HEK293 (cell line): Measurements from ENCODE around the gene MVB12B.

ENCODE experiments used
- MZF1 ChIP-seq: fragments of 450-650 bp; formaldehyde crosslinking; IDR thresholded peaks from 2 replicates; pipeline ENCODE4 v1.5.1; 2017; ENCODE audit warnings: missing biosample characterization, missing genetic modification characterization, borderline replicate concordance
- REPIN1 ChIP-seq: fragments of 450-650 bp; formaldehyde crosslinking; IDR thresholded peaks from 2 replicates; pipeline ENCODE4 v1.5.1; 2017; ENCODE audit warnings: missing biosample characterization, missing genetic modification characterization, low read depth
- SP2 ChIP-seq: fragments of 450-650 bp; formaldehyde crosslinking; IDR thresholded peaks from 2 replicates; pipeline ENCODE4 v1.5.1; 2016; ENCODE audit warnings: missing biosample characterization, missing genetic modification characterization
- ZFP69B ChIP-seq: fragments of 450-650 bp; formaldehyde crosslinking; IDR thresholded peaks from 2 replicates; pipeline ENCODE4 v1.5.1; 2016; ENCODE audit warnings: missing biosample characterization, missing genetic modification characterization
- ZNF175 ChIP-seq: fragments of 450-650 bp; formaldehyde crosslinking; IDR thresholded peaks from 2 replicates; pipeline ENCODE4 v1.5.1; 2016; ENCODE audit warnings: missing biosample characterization, missing genetic modification characterization
- ZNF335 ChIP-seq: fragments of 450-650 bp; formaldehyde crosslinking; conservative IDR thresholded peaks from 2 replicates; pipeline ENCODE4 v1.5.1; 2016; ENCODE audit warnings: missing biosample characterization, missing genetic modification characterization
- ZNF624 ChIP-seq: fragments of 450-650 bp; formaldehyde crosslinking; IDR thresholded peaks from 2 replicates; pipeline ENCODE4 v1.5.1; 2017; ENCODE audit warnings: missing biosample characterization, missing genetic modification characterization
- ZNF654 ChIP-seq: fragments of 450-650 bp; formaldehyde crosslinking; IDR thresholded peaks from 2 replicates; pipeline ENCODE4 v1.5.1; 2016; ENCODE audit warnings: low read depth, missing biosample characterization, missing genetic modification characterization
- TF ChIP-seq, protein P1 (sequence below): fragments of 450-650 bp; formaldehyde crosslinking; IDR thresholded peaks from 2 replicates; pipeline ENCODE4 v1.5.1; 2016; ENCODE audit warnings: missing biosample characterization, missing genetic modification characterization, low read depth
- TF ChIP-seq, protein P2 (sequence below): fragments of 450-650 bp; formaldehyde crosslinking; IDR thresholded peaks from 2 replicates; pipeline ENCODE4 v1.5.1; 2016; ENCODE audit warnings: missing biosample characterization, missing genetic modification characterization
- TF ChIP-seq, protein P3 (sequence below): fragments of 450-650 bp; formaldehyde crosslinking; IDR thresholded peaks from 2 replicates; pipeline ENCODE4 v1.5.1; 2016; ENCODE audit warnings: missing biosample characterization, missing genetic modification characterization
- TF ChIP-seq, protein P4 (sequence below): fragments of 450-650 bp; formaldehyde crosslinking; IDR thresholded peaks from 2 replicates; pipeline ENCODE4 v1.5.1; 2016; ENCODE audit warnings: missing biosample characterization, missing genetic modification characterization
- TF ChIP-seq, protein P5 (sequence below): fragments of 450-650 bp; formaldehyde crosslinking; IDR thresholded peaks from 2 replicates; pipeline ENCODE4 v1.5.1; 2016; ENCODE audit warnings: missing biosample characterization, missing genetic modification characterization

DNA sequence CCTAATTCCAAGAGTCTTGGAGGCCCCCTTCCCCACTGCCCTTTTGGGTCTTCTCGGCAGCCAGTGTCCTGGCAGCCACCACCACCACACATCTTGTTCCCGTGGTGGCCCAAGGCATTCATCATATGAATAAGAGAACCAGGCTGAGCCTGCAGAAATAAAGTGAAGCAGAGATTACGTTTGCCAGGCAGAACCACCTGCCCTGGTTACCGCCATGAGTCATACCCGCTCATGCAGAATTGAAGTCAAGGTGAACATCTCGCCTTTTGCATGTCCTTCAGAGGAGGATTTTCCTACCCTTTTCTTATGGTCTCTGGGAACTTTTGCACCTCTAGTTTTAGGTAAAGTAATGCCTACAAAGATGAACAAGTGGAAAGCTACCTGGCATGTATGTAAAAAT, 167.6 kb downstream of the MVB12B start:
- TF ChIP-seq REPIN1 (no peak), ZFP69B (tag by site-specific recombination) (no peak), MZF1 (tag by site-specific recombination) (no peak), SP2 (tag by site-specific recombination) (no peak), ZNF654 (tag by site-specific recombination) (no peak), ZNF175 (no peak), ZNF624 (tag by site-specific recombination) (no peak), ZNF335 (tag by site-specific recombination) (no peak)
- TF ChIP-seq, protein P1, sequence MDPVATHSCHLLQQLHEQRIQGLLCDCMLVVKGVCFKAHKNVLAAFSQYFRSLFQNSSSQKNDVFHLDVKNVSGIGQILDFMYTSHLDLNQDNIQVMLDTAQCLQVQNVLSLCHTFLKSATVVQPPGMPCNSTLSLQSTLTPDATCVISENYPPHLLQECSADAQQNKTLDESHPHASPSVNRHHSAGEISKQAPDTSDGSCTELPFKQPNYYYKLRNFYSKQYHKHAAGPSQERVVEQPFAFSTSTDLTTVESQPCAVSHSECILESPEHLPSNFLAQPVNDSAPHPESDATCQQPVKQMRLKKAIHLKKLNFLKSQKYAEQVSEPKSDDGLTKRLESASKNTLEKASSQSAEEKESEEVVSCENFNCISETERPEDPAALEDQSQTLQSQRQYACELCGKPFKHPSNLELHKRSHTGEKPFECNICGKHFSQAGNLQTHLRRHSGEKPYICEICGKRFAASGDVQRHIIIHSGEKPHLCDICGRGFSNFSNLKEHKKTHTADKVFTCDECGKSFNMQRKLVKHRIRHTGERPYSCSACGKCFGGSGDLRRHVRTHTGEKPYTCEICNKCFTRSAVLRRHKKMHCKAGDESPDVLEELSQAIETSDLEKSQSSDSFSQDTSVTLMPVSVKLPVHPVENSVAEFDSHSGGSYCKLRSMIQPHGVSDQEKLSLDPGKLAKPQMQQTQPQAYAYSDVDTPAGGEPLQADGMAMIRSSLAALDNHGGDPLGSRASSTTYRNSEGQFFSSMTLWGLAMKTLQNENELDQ (tag by site-specific recombination): no peak
- TF ChIP-seq, protein P2, sequence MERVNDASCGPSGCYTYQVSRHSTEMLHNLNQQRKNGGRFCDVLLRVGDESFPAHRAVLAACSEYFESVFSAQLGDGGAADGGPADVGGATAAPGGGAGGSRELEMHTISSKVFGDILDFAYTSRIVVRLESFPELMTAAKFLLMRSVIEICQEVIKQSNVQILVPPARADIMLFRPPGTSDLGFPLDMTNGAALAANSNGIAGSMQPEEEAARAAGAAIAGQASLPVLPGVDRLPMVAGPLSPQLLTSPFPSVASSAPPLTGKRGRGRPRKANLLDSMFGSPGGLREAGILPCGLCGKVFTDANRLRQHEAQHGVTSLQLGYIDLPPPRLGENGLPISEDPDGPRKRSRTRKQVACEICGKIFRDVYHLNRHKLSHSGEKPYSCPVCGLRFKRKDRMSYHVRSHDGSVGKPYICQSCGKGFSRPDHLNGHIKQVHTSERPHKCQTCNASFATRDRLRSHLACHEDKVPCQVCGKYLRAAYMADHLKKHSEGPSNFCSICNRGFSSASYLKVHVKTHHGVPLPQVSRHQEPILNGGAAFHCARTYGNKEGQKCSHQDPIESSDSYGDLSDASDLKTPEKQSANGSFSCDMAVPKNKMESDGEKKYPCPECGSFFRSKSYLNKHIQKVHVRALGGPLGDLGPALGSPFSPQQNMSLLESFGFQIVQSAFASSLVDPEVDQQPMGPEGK: no peak
- TF ChIP-seq, protein P3, sequence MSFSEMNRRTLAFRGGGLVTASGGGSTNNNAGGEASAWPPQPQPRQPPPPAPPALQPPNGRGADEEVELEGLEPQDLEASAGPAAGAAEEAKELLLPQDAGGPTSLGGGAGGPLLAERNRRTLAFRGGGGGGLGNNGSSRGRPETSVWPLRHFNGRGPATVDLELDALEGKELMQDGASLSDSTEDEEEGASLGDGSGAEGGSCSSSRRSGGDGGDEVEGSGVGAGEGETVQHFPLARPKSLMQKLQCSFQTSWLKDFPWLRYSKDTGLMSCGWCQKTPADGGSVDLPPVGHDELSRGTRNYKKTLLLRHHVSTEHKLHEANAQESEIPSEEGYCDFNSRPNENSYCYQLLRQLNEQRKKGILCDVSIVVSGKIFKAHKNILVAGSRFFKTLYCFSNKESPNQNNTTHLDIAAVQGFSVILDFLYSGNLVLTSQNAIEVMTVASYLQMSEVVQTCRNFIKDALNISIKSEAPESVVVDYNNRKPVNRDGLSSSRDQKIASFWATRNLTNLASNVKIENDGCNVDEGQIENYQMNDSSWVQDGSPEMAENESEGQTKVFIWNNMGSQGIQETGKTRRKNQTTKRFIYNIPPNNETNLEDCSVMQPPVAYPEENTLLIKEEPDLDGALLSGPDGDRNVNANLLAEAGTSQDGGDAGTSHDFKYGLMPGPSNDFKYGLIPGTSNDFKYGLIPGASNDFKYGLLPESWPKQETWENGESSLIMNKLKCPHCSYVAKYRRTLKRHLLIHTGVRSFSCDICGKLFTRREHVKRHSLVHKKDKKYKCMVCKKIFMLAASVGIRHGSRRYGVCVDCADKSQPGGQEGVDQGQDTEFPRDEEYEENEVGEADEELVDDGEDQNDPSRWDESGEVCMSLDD (tag by site-specific recombination): no peak
- TF ChIP-seq, protein P4, sequence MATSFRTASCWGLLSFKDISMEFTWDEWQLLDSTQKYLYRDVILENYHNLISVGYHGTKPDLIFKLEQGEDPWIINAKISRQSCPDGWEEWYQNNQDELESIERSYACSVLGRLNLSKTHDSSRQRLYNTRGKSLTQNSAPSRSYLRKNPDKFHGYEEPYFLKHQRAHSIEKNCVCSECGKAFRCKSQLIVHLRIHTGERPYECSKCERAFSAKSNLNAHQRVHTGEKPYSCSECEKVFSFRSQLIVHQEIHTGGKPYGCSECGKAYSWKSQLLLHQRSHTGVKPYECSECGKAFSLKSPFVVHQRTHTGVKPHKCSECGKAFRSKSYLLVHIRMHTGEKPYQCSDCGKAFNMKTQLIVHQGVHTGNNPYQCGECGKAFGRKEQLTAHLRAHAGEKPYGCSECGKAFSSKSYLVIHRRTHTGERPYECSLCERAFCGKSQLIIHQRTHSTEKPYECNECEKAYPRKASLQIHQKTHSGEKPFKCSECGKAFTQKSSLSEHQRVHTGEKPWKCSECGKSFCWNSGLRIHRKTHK (tag by site-specific recombination): no peak
- TF ChIP-seq, protein P5, sequence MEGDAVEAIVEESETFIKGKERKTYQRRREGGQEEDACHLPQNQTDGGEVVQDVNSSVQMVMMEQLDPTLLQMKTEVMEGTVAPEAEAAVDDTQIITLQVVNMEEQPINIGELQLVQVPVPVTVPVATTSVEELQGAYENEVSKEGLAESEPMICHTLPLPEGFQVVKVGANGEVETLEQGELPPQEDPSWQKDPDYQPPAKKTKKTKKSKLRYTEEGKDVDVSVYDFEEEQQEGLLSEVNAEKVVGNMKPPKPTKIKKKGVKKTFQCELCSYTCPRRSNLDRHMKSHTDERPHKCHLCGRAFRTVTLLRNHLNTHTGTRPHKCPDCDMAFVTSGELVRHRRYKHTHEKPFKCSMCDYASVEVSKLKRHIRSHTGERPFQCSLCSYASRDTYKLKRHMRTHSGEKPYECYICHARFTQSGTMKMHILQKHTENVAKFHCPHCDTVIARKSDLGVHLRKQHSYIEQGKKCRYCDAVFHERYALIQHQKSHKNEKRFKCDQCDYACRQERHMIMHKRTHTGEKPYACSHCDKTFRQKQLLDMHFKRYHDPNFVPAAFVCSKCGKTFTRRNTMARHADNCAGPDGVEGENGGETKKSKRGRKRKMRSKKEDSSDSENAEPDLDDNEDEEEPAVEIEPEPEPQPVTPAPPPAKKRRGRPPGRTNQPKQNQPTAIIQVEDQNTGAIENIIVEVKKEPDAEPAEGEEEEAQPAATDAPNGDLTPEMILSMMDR (tag by site-specific recombination): no peak
